T-helper 2 cell treated with Interferon-gamma antibody and Interleukin-4, amounts not matched to agents 100 ng/mL and 5 ng/mL, for 36 hours (primary cell): ENCODE results near the gene DTNB. TPM values are rescaled to one million over a fixed set of nuclear protein-coding genes. Genes with fewer than 3 reads are reported as not detected.

Source experiments
- intact Hi-C: fragments of 100-400 bp; cut with micrococcal nuclease; formaldehyde crosslinking; loops from one replicate; pipeline ENCODE4 v1.15.1; 2023
- total RNA-seq: library from RNA; stranded (reverse); gene quantifications from 2 replicates; pipeline ENCODE4 v1.2.3, GENCODE V29; 2022

DTNB gene
- total RNA-seq, 1 donor from 2014 or later: 24.7 TPM

DNA sequence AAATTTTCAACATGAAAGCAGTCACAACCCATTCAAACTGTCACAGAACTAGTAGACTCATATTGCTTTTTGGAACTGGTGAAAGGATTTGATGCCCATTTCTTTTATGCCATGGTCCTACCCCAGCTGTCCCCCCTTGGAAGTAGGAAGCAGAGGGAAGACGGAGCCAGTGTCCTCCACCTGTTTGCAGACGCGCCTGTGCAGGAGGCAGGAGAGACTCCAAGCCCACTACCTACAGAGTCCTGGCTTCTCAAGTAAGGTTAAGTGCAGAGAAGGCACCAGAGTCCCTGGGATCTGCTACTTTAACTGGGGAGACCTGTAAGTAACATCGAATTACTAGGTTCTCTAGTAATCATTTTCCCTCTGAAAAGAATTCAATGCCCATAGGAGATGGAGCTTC is 299.0 kb downstream of the DTNB start:
- intact Hi-C loops: no loop called here

DNA sequence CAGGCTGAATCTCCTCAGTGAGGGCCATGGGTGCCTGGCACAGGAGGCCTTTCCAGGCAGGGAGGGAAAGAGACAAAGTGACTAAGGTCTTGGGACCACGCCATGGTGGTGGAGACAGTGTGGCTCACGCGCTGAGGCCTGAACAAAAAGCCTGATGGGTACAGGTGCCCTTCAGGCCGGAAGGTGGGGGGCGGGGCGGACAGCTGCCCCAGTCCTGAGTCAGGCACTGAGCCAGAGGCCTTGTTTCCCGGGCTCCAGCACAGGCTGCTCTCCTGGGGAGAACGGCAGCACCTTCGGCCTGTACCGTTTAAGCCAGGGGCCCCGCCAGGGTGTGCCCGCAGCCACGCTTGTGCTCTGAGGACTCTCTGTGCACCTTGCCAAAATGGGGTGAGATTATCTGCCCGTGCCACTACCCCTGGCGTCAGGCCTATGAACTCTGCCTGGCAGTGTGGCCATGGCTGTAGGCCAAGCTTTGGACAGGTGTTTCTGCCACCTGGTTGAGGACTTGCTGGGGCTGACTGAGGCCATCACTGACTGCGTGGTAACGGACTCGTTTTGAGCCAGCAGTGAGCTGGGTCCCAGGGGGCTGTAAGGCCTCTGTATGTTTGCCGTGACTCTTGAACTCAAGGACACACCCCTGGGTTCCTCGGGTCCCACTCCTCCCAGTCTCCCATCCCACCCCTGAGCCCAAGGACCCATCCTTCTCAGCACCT is 300.0 kb downstream of the DTNB start:
- intact Hi-C loops: no loop called here

DNA sequence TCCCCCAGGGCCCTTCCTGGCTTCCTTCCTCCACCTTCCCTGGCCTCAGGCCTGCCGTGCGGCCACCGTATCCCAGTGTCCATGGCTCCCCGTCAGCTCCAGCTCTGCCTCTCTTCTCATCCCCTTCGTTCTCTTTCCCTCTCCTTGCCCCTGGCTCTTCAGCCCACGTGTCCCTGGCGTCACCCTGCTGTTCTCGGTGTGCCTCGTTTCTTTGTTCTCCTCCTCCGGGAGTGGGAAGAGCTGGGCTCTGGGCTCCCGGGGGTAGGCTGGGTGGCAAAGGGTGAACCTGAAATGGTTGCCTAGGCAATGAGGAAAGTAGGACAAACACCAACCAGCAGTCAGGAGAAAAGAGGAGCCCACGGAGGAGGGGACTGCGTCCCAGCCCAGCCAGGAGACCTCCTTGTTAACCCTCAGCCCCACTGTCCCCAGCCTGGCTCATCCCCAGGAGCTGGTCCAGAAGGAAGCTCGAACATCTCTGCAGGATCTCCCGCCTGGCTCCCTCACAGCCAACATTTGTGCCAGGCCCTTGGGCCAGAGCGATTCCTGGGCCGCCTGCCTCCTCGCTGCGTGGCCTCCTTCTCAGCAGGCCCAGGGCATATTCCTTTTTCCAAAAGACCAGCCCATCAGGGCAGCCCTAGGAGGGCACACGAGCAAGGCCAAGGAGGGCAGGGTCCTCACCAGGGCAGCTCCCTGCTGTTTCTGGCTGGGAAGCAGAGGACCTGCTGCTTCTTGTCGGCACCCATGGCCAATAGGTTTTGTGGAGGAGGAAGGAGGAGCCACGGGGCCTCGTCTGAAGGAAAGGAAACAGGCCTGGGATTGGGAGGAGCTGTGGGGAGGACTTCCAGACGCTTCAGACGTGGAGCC is 300.7 kb downstream of the DTNB start:
- intact Hi-C loops: no loop called here

DNA sequence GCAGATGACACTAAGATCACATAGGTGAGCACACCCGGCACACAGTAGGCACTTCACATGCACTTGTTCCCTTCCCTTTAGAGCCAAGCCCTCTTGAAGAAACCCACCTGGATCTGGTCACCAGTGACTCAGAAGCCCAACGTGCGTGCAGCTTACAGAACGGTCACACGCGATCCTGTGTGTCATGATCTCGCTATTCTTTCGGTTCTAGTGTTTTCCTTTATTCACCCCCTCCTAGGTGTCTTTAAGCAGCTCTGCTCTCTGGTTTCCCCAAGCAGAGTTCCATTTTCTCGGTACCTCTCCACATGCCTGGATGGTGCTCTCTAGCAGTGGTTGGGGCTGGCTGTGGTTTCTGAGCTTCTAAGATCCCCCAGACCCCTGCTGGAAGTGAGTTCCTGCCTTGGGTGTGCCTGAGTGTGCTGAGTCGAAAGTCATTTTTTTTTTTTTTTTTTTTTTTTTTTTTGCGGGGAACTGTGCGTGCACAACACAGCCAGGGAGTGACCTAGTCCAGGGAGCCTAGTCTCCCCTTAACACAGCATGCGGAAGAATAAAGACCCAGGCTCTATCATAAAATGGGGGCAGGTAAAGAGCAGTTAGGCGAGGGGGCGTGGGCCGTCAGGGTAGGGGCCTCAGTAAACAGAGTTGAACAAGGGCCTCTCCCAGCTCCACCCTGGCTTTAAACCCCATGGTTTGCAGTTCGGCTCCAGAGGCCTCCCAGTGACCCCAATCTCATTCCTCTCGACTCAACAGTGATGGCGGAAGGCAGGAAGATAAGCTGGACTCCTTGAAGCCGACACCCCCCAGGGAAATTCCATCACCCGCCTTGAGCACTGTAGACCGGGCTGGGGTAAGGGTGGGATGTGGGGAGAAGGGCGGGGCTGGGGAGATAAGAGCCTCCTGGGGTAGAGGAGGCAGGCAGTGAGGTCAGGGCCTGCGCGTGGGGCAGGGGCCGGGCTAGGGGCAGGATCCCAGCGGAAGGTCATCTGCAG is 301.8 kb downstream of the DTNB start:
- intact Hi-C loops: no loop called here

DNA sequence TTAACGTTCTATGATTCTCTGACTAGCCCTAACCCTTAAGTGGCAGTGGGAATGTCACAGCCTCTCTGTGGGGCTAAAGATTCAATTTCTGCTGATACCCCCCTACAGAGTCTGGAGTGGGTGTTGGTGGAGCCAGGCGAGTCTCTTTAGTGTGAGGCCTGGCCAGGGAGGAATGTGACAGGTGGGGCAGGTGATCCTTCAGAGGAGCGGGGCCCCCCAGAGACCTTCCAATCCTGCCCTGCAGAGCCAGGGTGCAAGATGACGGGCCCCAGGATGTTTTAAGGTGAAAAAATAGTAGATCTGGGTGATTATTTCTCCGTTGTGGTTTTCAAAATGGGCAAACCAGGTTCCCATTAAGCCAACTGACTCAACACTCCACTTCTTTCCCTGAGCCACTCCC is 303.5 kb downstream of the DTNB start:
- intact Hi-C loops: no loop called here

DNA sequence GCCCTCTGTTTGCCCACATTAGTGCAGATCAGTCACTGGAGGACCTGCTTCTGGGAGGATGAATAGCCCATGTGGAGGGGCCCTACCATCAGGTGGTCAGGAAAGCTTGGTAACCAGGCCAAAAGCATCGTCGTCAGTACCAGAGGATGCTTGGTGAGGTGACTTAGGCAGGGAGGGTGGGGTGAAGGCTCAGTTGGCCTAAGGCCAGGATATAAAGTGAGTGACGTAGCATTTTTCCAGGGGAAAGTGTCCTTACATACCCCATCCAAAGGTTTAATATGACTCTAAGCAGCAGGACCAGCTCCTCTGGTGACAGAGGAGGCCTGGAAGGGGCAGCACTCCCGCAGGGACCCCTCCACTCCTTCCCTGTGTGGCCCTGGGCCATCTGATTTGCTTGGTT is 303.9 kb downstream of the DTNB start:
- intact Hi-C loops: no loop called here

DNA sequence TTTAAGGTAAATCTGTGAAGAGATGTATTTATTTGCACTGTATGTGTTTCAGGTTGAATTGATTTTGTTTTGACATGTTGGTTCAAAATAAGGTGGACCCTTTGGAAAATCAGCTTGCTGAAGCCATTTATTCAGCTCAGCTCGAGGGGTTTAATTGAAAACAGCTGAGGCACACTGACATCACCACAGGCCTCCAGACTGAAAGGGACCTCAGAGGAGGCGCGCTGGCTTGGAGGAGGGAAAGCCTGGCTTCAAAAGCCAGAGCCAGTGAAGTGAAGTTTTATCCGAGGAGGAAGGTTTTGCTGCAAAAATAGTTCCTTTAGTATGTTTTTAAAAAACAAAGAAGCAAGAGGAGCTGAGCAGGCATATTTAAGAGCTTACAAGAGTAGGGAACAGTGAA is 304.7 kb downstream of the DTNB start:
- intact Hi-C loops: no loop called here

DNA sequence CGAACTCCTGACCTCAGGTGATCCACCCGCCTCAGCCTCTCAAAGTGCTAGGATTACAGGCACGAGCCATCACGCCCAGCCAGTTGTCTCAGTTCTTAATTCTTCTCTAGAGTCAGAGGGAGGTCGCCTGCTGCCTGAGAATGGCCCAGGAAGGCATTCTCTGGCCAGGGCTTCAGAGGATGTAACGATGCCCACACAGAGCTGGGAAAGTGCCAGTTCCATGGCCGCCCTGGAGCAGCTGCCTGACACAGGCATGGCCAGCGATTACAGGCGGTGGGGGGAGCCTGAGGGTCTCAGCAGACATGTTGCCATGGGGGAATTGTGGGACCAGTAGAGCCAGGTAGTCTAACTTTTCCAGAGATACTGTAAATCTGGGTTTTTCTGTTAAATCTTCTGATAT is 306.1 kb downstream of the DTNB start:
- intact Hi-C loops: no loop called here

DNA sequence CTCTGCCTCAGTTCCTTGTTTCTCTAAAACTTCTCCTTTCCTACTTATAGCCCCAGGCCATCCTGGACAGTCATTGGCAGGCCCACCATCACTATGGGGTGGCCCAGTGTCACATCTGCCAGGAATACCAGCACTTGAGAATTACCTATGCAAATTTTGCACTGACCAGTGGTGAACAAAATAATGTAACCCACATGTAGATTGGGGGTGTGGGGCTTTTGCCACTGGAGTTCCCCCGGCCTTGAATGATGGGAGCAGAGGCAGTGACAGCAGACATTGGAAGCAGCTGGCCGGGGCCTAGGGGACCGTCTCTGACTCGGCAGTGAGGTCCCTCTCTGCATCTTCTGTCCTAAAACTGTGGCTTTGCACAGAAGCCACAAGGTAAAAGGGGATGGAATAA is 306.7 kb downstream of the DTNB start:
- intact Hi-C loops: no loop called here

DNA sequence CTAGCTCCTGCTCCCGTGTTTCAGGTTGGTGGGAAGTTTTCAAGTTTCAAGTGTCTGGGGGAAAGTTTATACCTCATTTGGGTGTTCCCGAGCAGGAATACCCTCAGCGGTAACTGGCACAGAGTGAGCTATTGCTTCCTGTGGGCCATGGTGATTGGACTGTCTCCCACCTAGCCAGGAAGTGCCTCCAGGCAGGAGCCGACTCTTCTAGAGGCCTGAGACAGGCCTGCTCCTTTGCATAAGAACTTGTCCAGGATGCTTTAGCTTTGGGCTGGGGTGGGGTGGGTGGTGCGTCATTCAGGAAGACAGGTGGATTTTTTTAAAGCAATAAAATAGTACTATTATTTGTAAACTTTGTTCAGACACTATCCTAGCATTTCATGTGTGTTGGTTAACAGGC is 308.1 kb downstream of the DTNB start:
- intact Hi-C loops: no loop called here

DNA sequence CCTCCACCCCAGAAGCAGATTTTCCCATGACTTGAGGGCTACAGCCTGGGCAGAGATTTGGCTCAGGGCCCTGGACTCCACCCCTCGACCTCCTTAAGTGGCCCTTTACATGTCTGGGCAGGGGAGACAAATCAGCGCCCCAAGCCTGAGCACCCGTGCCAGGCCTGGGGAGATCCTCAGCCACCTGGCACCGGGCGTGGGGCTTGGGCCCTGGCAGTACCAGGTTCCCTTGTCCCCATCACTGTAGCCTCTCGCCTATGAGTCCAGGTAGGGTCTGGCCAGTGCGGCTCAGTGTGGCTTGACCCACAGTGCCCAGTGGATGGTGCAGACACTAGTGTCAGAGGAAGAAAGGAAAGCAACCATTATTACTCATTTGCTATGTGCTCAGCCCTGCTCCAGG is 309.6 kb downstream of the DTNB start:
- intact Hi-C loops: loop anchor here (2.0 kb wide), 1 partner anchor 195 kb away; no protein-coding TSS in a partner anchor

DNA sequence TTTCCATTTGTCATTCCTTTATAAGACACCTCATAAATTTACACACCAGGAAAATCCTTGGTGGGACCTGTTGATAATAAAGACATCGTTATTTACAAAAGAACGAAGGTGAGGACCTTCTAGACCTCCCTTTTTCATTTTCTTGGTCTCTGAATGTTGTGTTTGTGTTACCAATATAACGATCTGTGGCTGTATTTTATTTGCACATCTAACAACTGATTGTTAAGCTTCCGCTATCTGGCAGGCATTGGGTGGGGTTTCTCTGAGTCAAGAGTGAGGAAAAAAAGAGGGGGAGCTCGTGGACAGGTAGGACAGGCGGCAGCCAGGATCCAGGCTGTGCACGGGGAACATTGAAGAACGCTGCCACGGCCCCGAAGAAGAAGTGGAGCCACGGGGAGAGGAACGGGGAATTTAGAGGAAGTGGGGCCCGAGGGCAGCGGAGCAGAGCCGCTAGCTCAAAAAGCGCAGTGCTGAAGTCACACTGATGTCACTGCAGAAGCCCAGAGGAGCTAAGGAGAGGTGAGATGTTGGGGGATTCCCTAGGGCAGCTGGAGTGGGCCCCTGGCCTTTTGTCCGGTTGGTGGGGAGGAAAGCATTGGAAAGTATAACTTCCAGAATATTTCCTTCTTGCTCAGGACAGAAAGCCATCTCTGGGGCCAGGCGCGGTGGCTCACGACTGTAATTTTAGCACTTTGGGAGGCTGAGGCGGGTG is 310.8 kb downstream of the DTNB start:
- intact Hi-C loops: loop anchor here (1.0 to 2.0 kb wide), 4 partner anchors 15 to 196 kb away; no protein-coding TSS in a partner anchor

DNA sequence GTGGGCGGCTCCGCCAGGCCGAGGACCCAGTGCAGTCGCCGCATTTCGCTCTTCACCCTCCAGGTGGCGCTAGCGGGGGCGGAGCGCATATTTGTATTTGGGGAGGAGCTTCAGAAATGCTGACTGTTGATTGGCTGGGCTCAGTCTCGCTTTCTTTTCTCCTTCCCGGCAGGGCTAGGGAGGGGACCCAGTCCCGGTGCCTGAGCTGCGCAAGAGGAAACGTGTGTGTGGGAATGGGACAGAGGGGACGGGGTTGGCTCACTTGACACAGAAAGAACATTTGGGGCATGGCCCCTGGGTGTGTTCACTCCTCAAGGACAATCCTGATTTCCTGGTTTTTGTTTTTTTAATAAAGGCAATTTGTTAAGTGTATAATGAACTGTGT is 311.3 kb downstream of the DTNB start:
- intact Hi-C loops: loop anchor here (1.0 to 2.0 kb wide), 4 partner anchors 15 to 197 kb away; no protein-coding TSS in a partner anchor

DNA sequence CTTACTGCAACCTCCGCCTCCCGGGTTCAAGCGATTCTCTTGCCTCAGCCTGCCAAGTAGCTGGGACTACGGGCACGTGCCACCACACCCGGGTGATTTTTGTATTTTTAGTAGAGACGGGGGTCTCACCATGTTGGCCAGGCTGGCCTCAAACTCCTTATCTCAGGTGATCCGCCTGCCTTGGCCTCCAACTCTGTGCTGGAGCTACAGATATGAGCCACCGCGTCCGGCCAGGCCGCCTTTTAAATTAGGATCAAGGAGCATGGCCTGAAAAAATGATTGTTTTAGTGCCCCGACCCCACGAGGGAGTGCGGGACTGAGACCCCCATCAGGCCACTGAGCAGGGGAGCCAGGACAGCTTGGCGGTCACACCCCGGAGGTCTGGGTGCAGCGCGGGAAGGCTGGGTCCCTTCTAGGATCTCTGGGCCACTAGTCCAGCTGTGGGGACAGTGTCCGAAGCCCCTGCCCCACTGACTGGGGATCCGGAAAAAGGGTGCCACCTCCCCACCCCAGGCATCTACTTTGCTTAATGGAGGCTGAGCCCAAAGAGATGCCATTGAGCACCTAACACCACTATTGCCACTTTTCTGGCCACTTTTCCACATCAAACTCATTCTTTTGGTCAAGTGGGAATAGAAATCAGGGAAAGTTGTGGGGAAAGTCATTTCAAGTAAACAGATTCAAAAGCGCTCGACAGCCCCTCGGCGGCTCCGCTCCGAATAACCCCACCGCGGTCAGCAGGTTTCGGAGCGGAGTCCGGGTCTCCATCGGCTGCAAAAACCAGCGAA is 311.9 kb downstream of the DTNB start:
- intact Hi-C loops: loop anchor here (1.0 to 2.0 kb wide), 4 partner anchors 16 to 197 kb away; no protein-coding TSS in a partner anchor

DNA sequence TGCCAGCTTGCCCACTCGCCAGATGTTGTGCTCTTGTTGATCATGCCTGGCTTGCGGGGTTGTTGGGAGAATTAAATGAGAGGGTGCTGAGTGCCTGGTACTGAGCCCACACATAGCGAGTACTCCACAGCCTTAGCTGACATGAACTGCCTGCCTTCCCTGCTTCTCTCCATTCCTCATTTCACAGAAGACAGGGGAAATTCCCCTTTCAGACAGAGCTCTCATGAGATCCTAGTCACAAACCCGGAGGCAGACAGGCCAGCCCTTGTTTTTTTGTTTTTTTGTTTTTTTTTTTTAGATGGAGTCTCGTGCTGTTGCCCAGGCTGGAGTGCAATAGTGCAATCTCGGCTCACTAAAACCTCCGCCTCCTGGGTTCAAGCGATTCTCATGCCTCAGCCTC is 314.5 kb downstream of the DTNB start:
- intact Hi-C loops: no loop called here

DNA sequence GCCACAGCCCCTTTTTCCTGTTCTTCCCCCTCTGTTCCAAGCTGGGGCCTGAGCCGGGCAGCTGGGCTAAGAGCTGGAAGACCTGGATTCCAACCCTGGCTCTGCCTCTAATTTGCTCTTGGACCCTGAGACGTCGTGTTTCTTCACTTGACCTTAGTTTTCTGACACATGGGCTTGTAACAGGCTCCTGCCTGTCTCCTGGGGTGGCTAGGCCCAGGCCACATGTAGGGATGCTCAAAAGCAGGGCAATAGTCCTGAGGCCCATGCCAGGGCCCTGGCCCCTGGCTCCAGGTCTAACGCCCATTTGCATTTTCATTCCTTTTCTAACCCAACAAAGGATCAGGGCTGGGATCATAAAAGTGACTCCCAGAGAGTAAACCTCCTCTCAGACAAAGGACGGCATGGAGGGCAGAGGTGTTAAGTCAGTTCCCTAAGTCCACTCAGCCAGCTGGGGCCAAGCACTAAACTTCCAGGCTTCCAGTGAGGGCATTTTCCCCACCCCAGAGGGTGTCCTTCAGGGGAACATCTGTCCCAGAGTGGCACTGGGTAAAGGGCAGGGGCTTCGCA is 315.0 kb downstream of the DTNB start:
- intact Hi-C loops: no loop called here

DNA sequence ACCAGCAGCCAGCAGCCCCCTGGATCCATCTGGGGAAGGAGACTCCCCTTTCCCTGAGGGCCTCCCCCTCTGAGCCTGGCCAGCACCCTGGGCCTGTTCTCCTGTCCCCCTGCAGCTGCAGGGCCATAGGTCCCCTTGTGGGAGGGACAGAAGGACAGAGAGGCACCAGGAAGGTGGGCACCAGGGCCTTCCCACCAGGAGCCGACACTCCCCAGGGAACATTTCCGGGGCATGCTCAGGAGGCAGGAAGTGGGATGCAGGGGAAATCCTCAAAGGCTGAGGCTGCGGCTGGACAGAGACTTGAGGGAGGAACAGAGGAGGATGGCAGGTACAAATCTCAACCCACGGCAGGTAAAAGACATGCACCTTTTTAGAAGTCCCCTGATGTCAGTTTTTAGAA is 317.3 kb downstream of the DTNB start:
- intact Hi-C loops: no loop called here

DNA sequence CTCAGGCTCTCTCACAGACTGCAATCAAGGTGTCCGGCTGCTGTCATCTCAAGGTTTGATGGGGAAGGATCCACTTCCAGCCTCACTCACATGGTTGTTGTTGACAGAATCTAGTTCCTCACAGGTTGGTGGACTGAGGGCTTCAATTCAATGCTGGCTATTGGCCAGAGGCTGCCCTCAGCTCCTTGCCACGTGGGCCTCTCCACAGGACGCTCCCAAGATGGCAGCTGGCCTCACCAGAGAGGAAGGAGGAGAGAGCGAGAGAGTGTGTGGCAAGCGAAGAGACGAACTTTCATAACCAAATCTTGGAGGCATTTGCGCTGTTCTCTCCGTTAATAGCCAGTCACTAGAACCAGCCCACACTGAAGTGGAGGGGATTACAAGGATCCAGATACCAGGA is 318.1 kb downstream of the DTNB start:
- intact Hi-C loops: no loop called here

DNA sequence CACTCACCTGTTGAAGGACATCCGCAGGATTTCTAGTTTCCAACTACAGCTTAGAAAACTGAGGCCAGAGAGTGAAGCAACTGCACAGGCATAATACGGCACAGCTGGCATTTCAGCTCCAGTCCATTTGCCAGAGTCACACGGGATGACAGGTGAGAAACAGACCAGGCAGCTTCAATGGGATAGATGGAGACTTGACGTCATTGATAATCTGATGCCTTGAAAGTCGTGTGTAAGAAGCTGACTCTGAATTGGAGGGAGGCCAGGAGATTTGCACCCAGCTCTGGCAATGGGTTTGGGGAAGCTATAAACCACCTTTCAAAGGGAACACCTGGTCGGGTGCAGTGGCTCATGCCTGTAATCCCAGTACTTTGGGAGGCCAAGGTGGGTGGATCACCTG is 319.3 kb downstream of the DTNB start:
- intact Hi-C loops: no loop called here
